ENCODE results near the gene LINGO4.

GRCh38 chr1:151782741-151783140 is 22.5 kb downstream of the LINGO4 start:
- TF ChIP-seq CTCF (IDR thresholded peaks at IDR 0.05 in 2 of 3, conservative IDR thresholded peaks at IDR 0.05 in 1 of 3; ENCODE audit: control insufficient read depth in 2 of 3, extremely low read depth in 1 of 3, insufficient read depth in 1 of 3, low read depth in 3 of 3, low read length in 3 of 3), result no peak
- no peak for TF ChIP-seq JUNB (IDR thresholded peaks at IDR 0.05)
- TF ChIP-seq BCL11A (IDR thresholded peaks at IDR 0.05; ENCODE audit: low read depth, low read length), result no peak
- no peak for TF ChIP-seq MYC (IDR thresholded peaks at IDR 0.05; ENCODE audit: insufficient read depth, insufficient read length, insufficient replicate concordance, low read length, severe bottlenecking)
- TF ChIP-seq IRF3 (IDR thresholded peaks at IDR 0.05), result no peak
- no peak for TF ChIP-seq ZBTB33 (IDR thresholded peaks at IDR 0.05)
- TF ChIP-seq, protein P1, sequence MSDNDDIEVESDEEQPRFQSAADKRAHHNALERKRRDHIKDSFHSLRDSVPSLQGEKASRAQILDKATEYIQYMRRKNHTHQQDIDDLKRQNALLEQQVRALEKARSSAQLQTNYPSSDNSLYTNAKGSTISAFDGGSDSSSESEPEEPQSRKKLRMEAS (IDR thresholded peaks at IDR 0.05; ENCODE audit: low read depth, low read length), result no peak
- TF ChIP-seq POLR2A (IDR thresholded peaks at IDR 0.05; ENCODE audit: low read depth, low read length), result no peak
- TF ChIP-seq TAF1 (IDR thresholded peaks at IDR 0.05; ENCODE audit: borderline replicate concordance, low read depth, low read length), result no peak
- TF ChIP-seq ZNF384 (IDR thresholded peaks at IDR 0.05; ENCODE audit: borderline replicate concordance, low read depth, low read length), result no peak
- TF ChIP-seq, protein P2, sequence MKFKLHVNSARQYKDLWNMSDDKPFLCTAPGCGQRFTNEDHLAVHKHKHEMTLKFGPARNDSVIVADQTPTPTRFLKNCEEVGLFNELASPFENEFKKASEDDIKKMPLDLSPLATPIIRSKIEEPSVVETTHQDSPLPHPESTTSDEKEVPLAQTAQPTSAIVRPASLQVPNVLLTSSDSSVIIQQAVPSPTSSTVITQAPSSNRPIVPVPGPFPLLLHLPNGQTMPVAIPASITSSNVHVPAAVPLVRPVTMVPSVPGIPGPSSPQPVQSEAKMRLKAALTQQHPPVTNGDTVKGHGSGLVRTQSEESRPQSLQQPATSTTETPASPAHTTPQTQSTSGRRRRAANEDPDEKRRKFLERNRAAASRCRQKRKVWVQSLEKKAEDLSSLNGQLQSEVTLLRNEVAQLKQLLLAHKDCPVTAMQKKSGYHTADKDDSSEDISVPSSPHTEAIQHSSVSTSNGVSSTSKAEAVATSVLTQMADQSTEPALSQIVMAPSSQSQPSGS (IDR thresholded peaks at IDR 0.05; ENCODE audit: low read length), result no peak
- no peak for TF ChIP-seq NFXL1 (IDR thresholded peaks at IDR 0.05; ENCODE audit: borderline replicate concordance)

Measured in GM12878 (cell line).